Adrenal gland (tissue), 12 donors: ENCODE data around the gene BTN3A1. TPM values are rescaled to one million over a fixed set of nuclear protein-coding genes. Genes with fewer than 3 reads are reported as not detected.
A peak's percentile ranks its signal among the peaks of the same experiment; 100 is the strongest.
"Not testable (repeated sequence)": the region's sequence is repeated elsewhere in the genome, so short reads cannot be mapped to it uniquely, and the experiment has no call there.

ENCODE experiments used
- DNase-seq, 7 donors: peaks; one replicate each; pipeline ENCODE4 v3.0.0-alpha.2; 2019 to 2020
- H3K27ac ChIP-seq, 5 donors: fragments of 200-600 bp; sonication (generic) in 4 of 5; 1 replicate in 3 of 5; 2 replicates in 2 of 5; pipeline versions ENCODE4 v1.5.1 to v1.8.0; 2016 to 2020; ENCODE audit warnings: mild to moderate bottlenecking in 1 of 5
- H3K27me3 ChIP-seq: fragments of 200-600 bp; 2 replicates; pipeline ENCODE4 v1.8.0; 2021
- H3K36me3 ChIP-seq, 2 donors: fragments of 200-600 bp; replicated peaks in 1 of 2; 1 replicate in 1 of 2; 2 replicates in 1 of 2; pipeline versions ENCODE4 v1.5.1 to v1.8.0; 2018 to 2022
- H3K4me1 ChIP-seq, 2 donors: fragments of 200-600 bp; replicated peaks in 1 of 2; 1 replicate in 1 of 2; 2 replicates in 1 of 2; pipeline versions ENCODE4 v1.5.1 to v1.8.0; 2018 to 2021
- H3K4me3 ChIP-seq, 4 donors: fragments of 200-600 bp; sonication (generic) in 3 of 4; one replicate each; pipeline ENCODE4 v1.5.1; 2016 to 2018
- H3K9me3 ChIP-seq, 3 donors: fragments of 200-600 bp; sonication (generic) in 1 of 3; replicated peaks in 1 of 3; 1 replicate in 2 of 3; 2 replicates in 1 of 3; pipeline versions ENCODE4 v1.5.1 to v1.8.0; 2016 to 2021
- CTCF ChIP-seq, 6 experiments: fragments of 450-650 bp in 4 of 6; fragments of 200-600 bp in 2 of 6; sonication (generic) in 1 of 6; IDR thresholded peaks; 1 replicate in 5 of 6; 2 replicates in 1 of 6; pipeline versions ENCODE4 v1.5.1 to v1.8.0; 2016 to 2021; ENCODE audit warnings: antibody characterized with exemption in 6 of 6, mild to moderate bottlenecking in 2 of 6, moderate library complexity in 1 of 6
- POLR2A ChIP-seq, 2 donors: fragments of 450-650 bp; IDR thresholded peaks; one replicate each; pipeline ENCODE4 v1.6.1; 2017; ENCODE audit warnings: antibody characterized with exemption in 2 of 2, mild to moderate bottlenecking in 2 of 2, moderate library complexity in 1 of 2
- WGBS, 4 donors: extraction: QIAGEN DNeasy Blood & Tissue Kit in 2 of 4; methylation state at CpG; one replicate each; pipeline versions ENCODE4 v1.1.5 to v1.1.7; 2013 to 2017; 5-methylcytosine and 5-hydroxymethylcytosine counted together
- intact Hi-C, 2 donors: fragments of 100-400 bp; cut with DNase I; formaldehyde crosslinking; loops; one replicate each; pipeline versions ENCODE4 v1.14.1 to v1.15.0; 2022 to 2023
- polyA plus RNA-seq, 3 donors: library from polyadenylated mRNA; stranded (reverse); fragments of 200-250 nt in 2 of 3; fragments of 350-450 nt in 1 of 3; fragmentation: Illumina TruSeq in 1 of 3; extraction: RNeasy Lipid Tissue Mini Kit (QIAGEN cat#74804) in 1 of 3; gene quantifications; one replicate each; pipeline ENCODE4 v1.2.3, GENCODE V29; 2013 to 2014
- total RNA-seq, 9 donors: library from RNA; depleted of rRNA in 4 of 9; stranded (reverse); fragments of >200 nt in 4 of 9; fragments of 120-200 nt in 1 of 9; fragmentation: NEBNext Ultra II Directional in 1 of 9; extraction: Animal tissue kit (Norgen Biotek cat#: 25700) in 1 of 9; gene quantifications; one replicate each; pipeline versions ENCODE4 v1.1.0 to v1.2.4, GENCODE V29; 2013 to 2023
- donor health status: healthy with polysubstance abuse.
- donor health status: Bipolar disorder and iron deficiency.
- donor health status: DM: yes; HTN: yes; CAD: no.
- donor health status: DM: no; HTN: no; CAD: no.
- donor health status: DM: no; HTN: no; CAD: no.
- donor health status: DM: yes; HTN: yes; CAD: no.

The BTN3A1 gene
- total and polyA plus RNA-seq, 12 donors = 17.5 to 56.7 (median 38.3) TPM

DNA sequence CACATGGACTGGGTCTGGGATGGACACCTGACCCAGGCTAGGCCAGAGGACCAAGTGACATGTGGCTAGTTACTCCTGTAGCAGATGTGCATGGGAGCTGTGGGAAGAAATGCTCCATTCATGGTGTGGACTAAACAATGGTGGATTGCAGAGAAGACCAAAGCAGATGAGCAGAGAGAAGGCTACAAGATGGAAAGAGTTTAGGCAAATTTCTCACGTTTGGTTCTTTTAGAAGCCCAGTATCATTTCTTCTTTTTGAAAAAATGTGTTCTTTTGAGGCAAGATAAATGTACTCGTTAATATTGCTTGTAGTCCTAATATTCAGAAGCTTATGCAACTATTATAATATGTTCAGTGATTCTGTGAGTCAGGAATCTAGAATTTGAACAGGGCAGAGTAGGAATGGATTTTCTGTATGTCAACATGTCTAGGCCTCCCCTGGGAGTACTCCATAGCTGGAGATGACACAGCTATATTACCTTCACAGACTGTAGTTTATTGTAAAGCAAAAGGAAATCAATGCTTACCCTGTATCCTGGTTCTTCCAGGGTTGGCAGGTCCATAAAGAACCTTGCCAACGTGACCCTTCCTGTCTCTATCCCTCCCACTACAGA, 53.4 kb downstream of the BTN3A1 start:
- Histone ChIP-seq H3K27ac (no peak overlapping the region), H3K9me3 (no peaks in the 10 kb centered on the region), H3K4me1 (peaks cover 6 to 27% of the 10 kb centered on the region in 2 donors), H3K36me3 (peaks cover 0 to 12% of the 10 kb centered on the region in 2 donors), H3K27me3 (no peaks in the 10 kb centered on the region), H3K4me3 (no peak overlapping the region)
- DNase-seq = no peak
- intact Hi-C loops = no loop called here
- 85 to 96% (median 91%) methylated on average over 3 of the region's 3 CpGs for WGBS, 4 donors
- TF ChIP-seq POLR2A (IDR thresholded peaks at IDR 0.05) (no peak), CTCF (IDR thresholded peaks at IDR 0.05) (no peak)

- peak overlapping the region; percentile 66 to 90 (median 85) for H3K27ac ChIP-seq
- peak in 6 of 7 donors; percentile 30 to 64 (median 34) for DNase-seq
- intact Hi-C loops = no loop called here
- H3K9me3 ChIP-seq = no peaks in the 10 kb centered on the region
- H3K27me3 ChIP-seq = no peaks in the 10 kb centered on the region
- WGBS, 4 donors = 9 to 18% (median 14%) methylated on average over 9 of the region's 9 CpGs
- no peak for TF ChIP-seq POLR2A (IDR thresholded peaks at IDR 0.05)
- peaks cover 0 to 14% of the 10 kb centered on the region in 2 donors for H3K36me3 ChIP-seq
- H3K4me1 ChIP-seq = peaks cover 18 to 46% of the 10 kb centered on the region in 2 donors
- H3K4me3 ChIP-seq = peak overlapping the region in 1 of 4 donors; percentile 94
Measured at GRCh38 chr6:26457264-26457805, 55.3 kb downstream of the BTN3A1 start.

DNA sequence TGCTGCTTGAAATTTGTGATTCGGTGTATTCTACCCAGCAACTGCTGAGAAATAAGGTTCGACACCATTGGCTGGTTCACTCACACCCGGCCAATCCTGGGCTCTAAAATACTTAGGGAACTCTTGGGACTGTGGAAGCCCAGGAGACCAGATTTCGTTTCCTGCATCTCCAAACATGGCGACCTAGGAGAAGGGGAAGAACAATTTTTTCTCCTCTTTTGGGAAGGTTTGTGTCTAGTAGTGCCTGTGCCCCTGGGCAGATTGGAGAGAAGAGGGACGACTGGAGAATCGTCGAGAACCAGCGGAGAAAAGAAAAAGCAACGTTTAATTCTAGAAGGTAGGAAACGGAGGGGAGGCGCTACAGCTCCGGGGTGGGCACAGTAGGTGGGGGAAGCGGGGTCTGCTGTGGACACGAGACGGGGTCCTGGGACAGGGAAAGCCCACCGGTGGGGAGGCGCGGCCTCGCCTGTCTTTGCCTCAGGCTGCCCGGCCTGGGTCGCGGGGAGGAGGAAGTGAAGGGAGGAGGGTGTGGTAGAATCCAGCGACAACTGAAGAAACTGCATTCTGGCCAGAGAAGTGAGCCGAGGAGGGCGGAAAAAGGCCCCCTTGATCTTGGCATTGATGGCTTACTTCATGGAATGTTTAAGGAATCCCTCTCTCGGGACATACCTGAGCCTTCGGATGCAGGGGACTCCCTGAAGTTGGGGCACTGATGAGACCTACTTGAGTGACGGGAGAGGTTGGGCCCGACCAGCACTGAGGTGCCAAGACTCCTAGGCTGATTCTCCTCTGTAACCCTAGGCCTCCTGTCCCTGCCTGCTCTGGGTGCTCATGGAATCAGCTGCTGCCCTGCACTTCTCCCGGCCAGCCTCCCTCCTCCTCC, 56.0 kb downstream of the BTN3A1 start, which contains the start of gene BTN2A1:
Gene BTN2A1, plus strand, starts transcription at position 150 of the 883 bp plus-strand sequence. Its CDS starts 682 bp downstream, at position 832.
- intact Hi-C loops = no loop called here
- Histone ChIP-seq H3K27me3 (no peaks in the 10 kb centered on the region), H3K9me3 (no peaks in the 10 kb centered on the region), H3K27ac (peak within 1 kb of the TSS; percentile 66 to 90 (median 87)), H3K36me3 (peaks cover 0 to 21% of the 10 kb centered on the region in 2 donors), H3K4me3 (peak within 1 kb of the TSS; percentile 69 to 94 (median 77)), H3K4me1 (peaks cover 18 to 48% of the 10 kb centered on the region in 2 donors)
- WGBS, 4 donors = 0 to 1% (median 1%) methylated on average over 22 to 31 of the region's 31 CpGs
- DNase-seq = peak; percentile 82 to 96 (median 88)
- TF ChIP-seq POLR2A (IDR thresholded peaks at IDR 0.05) = peak in 1 of 2 donors; percentile 68
- TF ChIP-seq CTCF (IDR thresholded peaks at IDR 0.05) = no peak

- Histone ChIP-seq H3K4me3 (peak overlapping the region in 1 of 4 donors; percentile 94), H3K36me3 (peaks cover 0 to 32% of the 10 kb centered on the region in 2 donors), H3K27me3 (no peaks in the 10 kb centered on the region), H3K27ac (no peak overlapping the region), H3K9me3 (no peaks in the 10 kb centered on the region), H3K4me1 (peaks cover 18 to 48% of the 10 kb centered on the region in 2 donors)
- 82 to 86% (median 84%) methylated on average over 16 of the region's 16 CpGs for WGBS, 4 donors
- intact Hi-C loops = no loop called here
- no peak for DNase-seq
- no peak for TF ChIP-seq CTCF (IDR thresholded peaks at IDR 0.05)
- TF ChIP-seq POLR2A (IDR thresholded peaks at IDR 0.05) = no peak
Measured at GRCh38 chr6:26459023-26459810, 57.1 kb downstream of the BTN3A1 start.

GRCh38 chr6:26461353-26461752, 59.3 kb downstream of the BTN3A1 start:
- 36 to 52% (median 45%) methylated on average over 5 of the region's 5 CpGs for WGBS, 4 donors
- DNase-seq = peak in 6 of 7 donors; percentile 69 to 87 (median 78)
- H3K9me3 ChIP-seq, H3K27me3 ChIP-seq, intact Hi-C loops: not testable (repeated sequence)
- H3K4me1 ChIP-seq = peaks cover 18 to 48% of the 10 kb centered on the region in 2 donors
- H3K36me3 ChIP-seq = peaks cover 0 to 54% of the 10 kb centered on the region in 2 donors
- H3K4me3 ChIP-seq = peak overlapping the region in 1 of 4 donors; percentile 16
- peak overlapping the region in 4 of 5 donors; percentile 8 to 60 (median 30) for H3K27ac ChIP-seq
